ENCODE measurements around the gene LHX3. TPM values are rescaled to one million over a fixed set of nuclear protein-coding genes. Genes with fewer than 3 reads are reported as not detected.

The LHX3 gene
- total RNA-seq, 3 donors from 2014 or later = not detected

DNA sequence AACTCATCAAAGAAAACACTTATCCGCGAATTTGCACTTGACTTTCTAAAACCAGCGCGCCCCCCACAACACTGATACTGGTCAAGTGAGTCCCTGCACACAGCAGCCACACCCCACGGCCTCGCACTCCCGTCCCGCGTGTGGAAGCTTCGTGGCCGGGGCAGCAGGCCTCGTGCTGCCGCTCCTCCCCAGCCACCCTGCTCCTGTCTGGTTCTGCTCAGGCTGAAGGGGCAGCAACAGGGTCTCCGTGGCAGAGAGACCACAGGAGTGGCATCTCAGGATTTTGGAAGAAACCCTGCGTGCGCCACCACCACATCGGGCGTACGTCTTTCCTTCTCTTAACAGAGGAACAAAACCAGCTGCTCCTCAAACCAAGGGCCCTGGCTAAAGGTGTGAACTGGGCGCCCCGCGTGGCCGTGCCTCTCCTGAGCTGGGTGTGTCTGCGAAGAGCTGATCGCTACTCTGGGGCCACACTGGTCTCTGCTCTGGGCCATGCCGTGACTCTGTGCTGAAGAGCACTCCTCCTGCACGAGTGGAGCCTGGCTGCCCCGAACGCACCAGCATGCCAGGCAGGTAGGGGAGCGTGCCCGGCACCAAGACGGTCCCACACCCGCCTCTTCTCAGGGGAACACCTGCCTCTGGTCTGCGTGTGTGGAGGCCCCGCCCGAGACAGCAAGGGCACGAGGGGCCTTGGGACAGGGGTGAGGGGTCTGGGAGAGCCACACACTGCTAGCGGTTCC lies 17.4 kb upstream of the LHX3 start:
- H3K4me1 ChIP-seq = no peaks in the 10 kb centered on the region
- no peak overlapping the region for H3K4me3 ChIP-seq
- H3K9me3 ChIP-seq = no peaks in the 10 kb centered on the region
- intact Hi-C loops (cut with DNase I; ENCODE audit: low total_unique reads) = no loop called here
- no peak overlapping the region for H3K27ac ChIP-seq
- TF ChIP-seq POLR2A (IDR thresholded peaks at IDR 0.05) (no peak), POLR2AphosphoS5 (IDR thresholded peaks at IDR 0.05) (no peak)
- TF ChIP-seq, protein P1, sequence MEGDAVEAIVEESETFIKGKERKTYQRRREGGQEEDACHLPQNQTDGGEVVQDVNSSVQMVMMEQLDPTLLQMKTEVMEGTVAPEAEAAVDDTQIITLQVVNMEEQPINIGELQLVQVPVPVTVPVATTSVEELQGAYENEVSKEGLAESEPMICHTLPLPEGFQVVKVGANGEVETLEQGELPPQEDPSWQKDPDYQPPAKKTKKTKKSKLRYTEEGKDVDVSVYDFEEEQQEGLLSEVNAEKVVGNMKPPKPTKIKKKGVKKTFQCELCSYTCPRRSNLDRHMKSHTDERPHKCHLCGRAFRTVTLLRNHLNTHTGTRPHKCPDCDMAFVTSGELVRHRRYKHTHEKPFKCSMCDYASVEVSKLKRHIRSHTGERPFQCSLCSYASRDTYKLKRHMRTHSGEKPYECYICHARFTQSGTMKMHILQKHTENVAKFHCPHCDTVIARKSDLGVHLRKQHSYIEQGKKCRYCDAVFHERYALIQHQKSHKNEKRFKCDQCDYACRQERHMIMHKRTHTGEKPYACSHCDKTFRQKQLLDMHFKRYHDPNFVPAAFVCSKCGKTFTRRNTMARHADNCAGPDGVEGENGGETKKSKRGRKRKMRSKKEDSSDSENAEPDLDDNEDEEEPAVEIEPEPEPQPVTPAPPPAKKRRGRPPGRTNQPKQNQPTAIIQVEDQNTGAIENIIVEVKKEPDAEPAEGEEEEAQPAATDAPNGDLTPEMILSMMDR (IDR thresholded peaks at IDR 0.05) = no peak
- H3K27me3 ChIP-seq = no peaks in the 10 kb centered on the region
- no peak for DNase-seq (ENCODE audit: low spot score in 2 of 2)
- H3K36me3 ChIP-seq = no peaks in the 10 kb centered on the region

DNA sequence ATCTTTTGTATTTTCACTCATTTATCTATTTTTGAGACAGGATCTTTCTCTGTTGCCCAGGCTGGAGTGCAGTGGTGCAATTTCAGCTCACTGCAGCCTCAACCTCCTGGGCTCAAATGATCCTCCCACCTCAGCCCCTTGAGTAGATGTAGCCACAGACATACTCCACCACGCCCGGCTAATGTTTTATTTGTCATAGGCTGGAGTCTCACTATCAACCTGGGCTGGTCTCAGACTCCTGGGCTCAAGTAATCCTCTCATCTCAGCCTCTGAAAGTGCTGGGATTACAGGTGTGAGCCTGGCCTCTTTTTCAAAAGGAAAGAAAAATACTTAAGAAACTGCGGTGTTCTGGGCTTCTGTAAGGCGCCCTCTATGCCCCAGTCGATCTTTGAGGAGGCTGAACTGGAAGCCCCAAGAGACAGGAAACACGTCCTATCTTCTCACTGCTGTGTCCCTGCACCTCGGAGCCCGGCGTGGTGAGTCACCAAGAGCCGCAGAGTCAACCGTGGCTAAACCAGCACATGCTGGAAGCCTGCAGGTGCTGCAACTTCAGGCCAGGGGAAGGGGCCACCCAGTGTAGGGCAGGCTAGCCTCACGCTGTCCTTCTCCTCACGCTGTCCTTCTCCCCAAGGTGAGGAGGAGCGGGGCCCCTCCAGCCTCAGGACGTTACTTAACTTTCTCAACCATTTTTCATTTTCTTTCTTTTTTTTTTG lies 15.2 kb upstream of the LHX3 start:
- no peaks in the 10 kb centered on the region for H3K27me3 ChIP-seq
- H3K27ac ChIP-seq = no peak overlapping the region
- intact Hi-C loops (cut with DNase I; ENCODE audit: low total_unique reads) = no loop called here
- H3K9me3 ChIP-seq = no peaks in the 10 kb centered on the region
- TF ChIP-seq, protein P1 (IDR thresholded peaks at IDR 0.05) = no peak
- TF ChIP-seq POLR2AphosphoS5 (IDR thresholded peaks at IDR 0.05) (no peak), POLR2A (IDR thresholded peaks at IDR 0.05) (no peak)
- no peak for DNase-seq (ENCODE audit: low spot score in 2 of 2)
- no peak overlapping the region for H3K4me3 ChIP-seq
- no peaks in the 10 kb centered on the region for H3K4me1 ChIP-seq
- H3K36me3 ChIP-seq = no peaks in the 10 kb centered on the region

DNA sequence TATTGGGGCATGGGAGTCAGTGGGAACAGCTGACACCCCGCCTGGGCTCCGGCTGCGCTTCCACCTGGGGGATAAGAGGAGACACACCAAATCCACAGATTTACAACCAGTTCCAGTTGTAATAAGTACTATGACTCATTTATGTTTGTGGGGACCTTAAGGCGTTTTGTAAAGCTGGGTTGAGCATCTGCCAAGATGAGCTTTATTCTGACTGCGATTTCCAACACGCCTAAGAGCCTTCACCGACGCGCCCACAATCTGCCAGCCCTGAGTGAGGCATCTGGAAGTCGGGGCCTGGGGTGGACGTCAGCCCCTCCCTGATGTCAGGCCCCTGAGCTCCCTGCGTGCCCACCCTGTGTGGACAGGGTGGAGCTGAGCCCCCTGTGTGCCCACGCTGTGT lies 14.3 kb upstream of the LHX3 start:
- no peaks in the 10 kb centered on the region for H3K9me3 ChIP-seq
- H3K27me3 ChIP-seq = no peaks in the 10 kb centered on the region
- no peaks in the 10 kb centered on the region for H3K4me1 ChIP-seq
- DNase-seq (ENCODE audit: low spot score in 2 of 2) = no peak
- no peak overlapping the region for H3K27ac ChIP-seq
- TF ChIP-seq POLR2AphosphoS5 (IDR thresholded peaks at IDR 0.05) = no peak
- TF ChIP-seq, protein P1 (IDR thresholded peaks at IDR 0.05) = no peak
- TF ChIP-seq POLR2A (IDR thresholded peaks at IDR 0.05) = no peak
- no peaks in the 10 kb centered on the region for H3K36me3 ChIP-seq
- intact Hi-C loops (cut with DNase I; ENCODE audit: low total_unique reads) = no loop called here
- no peak overlapping the region for H3K4me3 ChIP-seq

GRCh38 chr9:136218673-136219072 lies 13.7 kb upstream of the LHX3 start:
- no peaks in the 10 kb centered on the region for H3K27me3 ChIP-seq
- H3K4me3 ChIP-seq = no peak overlapping the region
- intact Hi-C loops (cut with DNase I; ENCODE audit: low total_unique reads) = no loop called here
- TF ChIP-seq POLR2A (IDR thresholded peaks at IDR 0.05) = no peak
- TF ChIP-seq, protein P1 (IDR thresholded peaks at IDR 0.05) = no peak
- no peak for TF ChIP-seq POLR2AphosphoS5 (IDR thresholded peaks at IDR 0.05)
- no peaks in the 10 kb centered on the region for H3K9me3 ChIP-seq
- H3K36me3 ChIP-seq = no peaks in the 10 kb centered on the region
- DNase-seq (ENCODE audit: low spot score in 2 of 2) = no peak
- H3K4me1 ChIP-seq = no peaks in the 10 kb centered on the region
- no peak overlapping the region for H3K27ac ChIP-seq

GRCh38 chr9:136218271-136218670 lies 13.3 kb upstream of the LHX3 start:
- Histone ChIP-seq H3K4me1 (no peaks in the 10 kb centered on the region), H3K27ac (no peak overlapping the region), H3K4me3 (no peak overlapping the region), H3K27me3 (no peaks in the 10 kb centered on the region), H3K9me3 (no peaks in the 10 kb centered on the region), H3K36me3 (no peaks in the 10 kb centered on the region)
- intact Hi-C loops (cut with DNase I; ENCODE audit: low total_unique reads) = no loop called here
- TF ChIP-seq, protein P1 (IDR thresholded peaks at IDR 0.05) = no peak
- TF ChIP-seq POLR2A (IDR thresholded peaks at IDR 0.05) (no peak), POLR2AphosphoS5 (IDR thresholded peaks at IDR 0.05) (no peak)
- DNase-seq (ENCODE audit: low spot score in 2 of 2) = no peak

Data from breast epithelium (tissue), 4 donors.